Mesenchymal stem cell (in vitro differentiated cells and primary cell): ENCODE measurements around the gene TPPP.
A peak's percentile ranks its signal among the peaks of the same experiment; 100 is the strongest.

Experiments used
- DNase-seq: peaks from one replicate; pipeline ENCODE4 v3.0.0-alpha.2; 2013
- H2AFZ ChIP-seq: one replicate; pipeline ENCODE4 v1.6.1; 2013; ENCODE audit warnings: low read depth, mild to moderate bottlenecking, control low read depth, inconsistent platforms, low read length, moderate library complexity
- H2AK5ac ChIP-seq: 2 replicates; pipeline ENCODE4 v1.6.1; 2013; ENCODE audit warnings: low read length, moderate library complexity, mild to moderate bottlenecking, inconsistent platforms; ENCODE audit not compliant: severe bottlenecking
- H2BK120ac ChIP-seq: one replicate; pipeline ENCODE4 v1.6.1; 2013; ENCODE audit warnings: low read depth, mild to moderate bottlenecking, inconsistent platforms, low read length, moderate library complexity
- H2BK12ac ChIP-seq, 2 experiments: one replicate each; pipeline ENCODE4 v1.6.1; 2013; ENCODE audit warnings: inconsistent platforms in 2 of 2, low read length in 2 of 2, mild to moderate bottlenecking in 2 of 2, moderate library complexity in 2 of 2, control low read depth in 1 of 2
- H2BK15ac ChIP-seq: one replicate; pipeline ENCODE4 v1.6.1; 2013; ENCODE audit warnings: mild to moderate bottlenecking, low read depth, inconsistent platforms; ENCODE audit not compliant: poor library complexity, severe bottlenecking
- H2BK5ac ChIP-seq: 2 replicates; pipeline ENCODE4 v1.6.1; 2013; ENCODE audit warnings: low read depth, mild to moderate bottlenecking, low read length, control low read depth, inconsistent platforms; ENCODE audit not compliant: poor library complexity, severe bottlenecking
- H3K14ac ChIP-seq, 2 experiments: one replicate each; pipeline ENCODE4 v1.6.1; 2013; ENCODE audit warnings: inconsistent platforms in 2 of 2, low read length in 2 of 2, control low read depth in 1 of 2, mild to moderate bottlenecking in 1 of 2, moderate library complexity in 1 of 2
- H3K18ac ChIP-seq, 2 experiments: one replicate each; pipeline ENCODE4 v1.6.1; 2013; ENCODE audit warnings: inconsistent platforms in 2 of 2, low read length in 2 of 2, control low read depth in 1 of 2, low read depth in 1 of 2, mild to moderate bottlenecking in 1 of 2
- H3K23ac ChIP-seq, 2 experiments: one replicate each; pipeline ENCODE4 v1.6.1; 2013; ENCODE audit warnings: inconsistent platforms in 2 of 2, low read length in 2 of 2, mild to moderate bottlenecking in 2 of 2, moderate library complexity in 2 of 2, control low read depth in 1 of 2
- H3K27ac ChIP-seq: 2 replicates; pipeline ENCODE4 v1.5.1; 2013; ENCODE audit warnings: mild to moderate bottlenecking, moderate library complexity, low read length, control low read depth, inconsistent platforms; ENCODE audit not compliant: poor library complexity, severe bottlenecking
- H3K27me3 ChIP-seq, 2 experiments: 2 replicates each; pipeline versions ENCODE4 v1.6.1 to v1.7.0; 2013; ENCODE audit warnings: low read length in 2 of 2, mild to moderate bottlenecking in 2 of 2, moderate library complexity in 2 of 2, control low read depth in 1 of 2, inconsistent platforms in 1 of 2; ENCODE audit not compliant: control insufficient read depth in 1 of 2, insufficient read depth in 1 of 2
- H3K36me3 ChIP-seq, 2 experiments: 2 replicates each; pipeline versions ENCODE4 v1.6.1 to v1.7.0; 2013; ENCODE audit warnings: low read length in 2 of 2, control low read depth in 1 of 2, inconsistent platforms in 1 of 2, low read depth in 1 of 2, mild to moderate bottlenecking in 1 of 2; ENCODE audit not compliant: insufficient read depth in 2 of 2, control insufficient read depth in 1 of 2
- H3K4ac ChIP-seq, 2 experiments: one replicate each; pipeline ENCODE4 v1.6.1; 2013; ENCODE audit warnings: inconsistent platforms in 2 of 2, low read length in 2 of 2, mild to moderate bottlenecking in 2 of 2, moderate library complexity in 2 of 2, control low read depth in 1 of 2, low read depth in 1 of 2
- H3K4me1 ChIP-seq: 2 replicates; pipeline ENCODE4 v1.6.1; 2013; ENCODE audit warnings: low read depth, low read length, control low read depth; ENCODE audit not compliant: control insufficient read depth, insufficient read depth
- H3K4me2 ChIP-seq: 2 replicates; pipeline ENCODE4 v1.6.1; 2013; ENCODE audit warnings: low read length, mild to moderate bottlenecking, inconsistent platforms; ENCODE audit not compliant: poor library complexity, severe bottlenecking
- H3K4me3 ChIP-seq, 2 experiments: 2 replicates each; pipeline versions ENCODE4 v1.5.1 to v1.7.0; 2013; ENCODE audit warnings: low read length in 2 of 2, mild to moderate bottlenecking in 2 of 2, control low read depth in 1 of 2, low read depth in 1 of 2; ENCODE audit not compliant: insufficient read depth in 1 of 2
- H3K79me1 ChIP-seq: replicated peaks from 2 replicates; pipeline ENCODE4 v1.6.1; 2013; ENCODE audit warnings: mild to moderate bottlenecking, control low read depth, low read length, inconsistent platforms; ENCODE audit not compliant: poor library complexity, severe bottlenecking
- H3K9ac ChIP-seq: 2 replicates; pipeline ENCODE4 v1.7.0; 2013; ENCODE audit warnings: mild to moderate bottlenecking, low read length, moderate library complexity
- H3K9me3 ChIP-seq: 2 replicates; pipeline ENCODE4 v1.7.0; 2013; ENCODE audit warnings: mild to moderate bottlenecking, low read length; ENCODE audit not compliant: control insufficient read depth
- H4K8ac ChIP-seq: one replicate; pipeline ENCODE4 v1.6.1; 2013; ENCODE audit warnings: inconsistent platforms, mild to moderate bottlenecking, low read length, moderate library complexity
- H4K91ac ChIP-seq: one replicate; pipeline ENCODE4 v1.6.1; 2013; ENCODE audit warnings: mild to moderate bottlenecking, low read length, inconsistent platforms
- WGBS: methylation state at CpG from one replicate; pipeline ENCODE4 v1.1.7; 2013; ENCODE audit warnings: mixed read lengths; 5-methylcytosine and 5-hydroxymethylcytosine counted together

TPPP gene

DNA sequence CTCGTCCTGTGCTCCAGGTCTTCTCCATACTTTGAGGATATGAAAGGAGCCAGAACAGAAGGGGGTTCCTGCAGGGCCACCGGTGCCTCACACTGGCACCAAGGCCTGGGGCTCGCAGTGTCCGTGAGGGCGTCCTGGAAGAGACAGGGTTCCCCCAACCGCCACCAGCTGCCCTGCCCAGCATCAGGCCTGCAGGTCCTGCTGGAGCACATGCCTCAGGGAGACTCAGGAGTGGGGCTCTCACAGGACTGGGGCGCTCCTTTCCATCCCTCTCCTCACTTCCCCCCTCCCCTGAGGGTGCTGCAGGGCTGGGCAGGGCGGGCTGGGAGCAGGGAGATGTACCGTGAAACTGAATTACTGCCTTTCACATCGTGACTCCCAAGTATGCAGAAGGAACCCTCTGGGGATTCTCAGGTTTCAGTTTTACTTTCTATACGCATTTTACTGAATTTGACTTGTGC is 49.3 kb downstream of the TPPP start:
- Histone ChIP-seq H3K14ac (no peak overlapping the region), H2BK12ac (no peak overlapping the region), H3K4me3 (no peak overlapping the region), H3K9me3 (no peaks in the 10 kb centered on the region), H3K36me3 (peaks cover 19 to 79% of the 10 kb centered on the region in 2 experiments), H2BK5ac (no peak overlapping the region), H2AK5ac (no peak overlapping the region), H3K27me3 (no peaks in the 10 kb centered on the region), H3K79me1 (peaks cover 19% of the 10 kb centered on the region), H3K4me1 (no peaks in the 10 kb centered on the region), H2BK15ac (no peak overlapping the region), H3K9ac (no peak overlapping the region), H3K4me2 (no peak overlapping the region), H3K23ac (no peak overlapping the region), H3K4ac (no peak overlapping the region), H2BK120ac (no peak overlapping the region), H3K18ac (no peak overlapping the region), H4K91ac (no peak overlapping the region), H2AFZ (no peak overlapping the region), H3K27ac (no peak overlapping the region), H4K8ac (no peak overlapping the region)
- DNase-seq, result no peak
- 94% methylated on average over 11 of the region's 11 CpGs for WGBS

DNA sequence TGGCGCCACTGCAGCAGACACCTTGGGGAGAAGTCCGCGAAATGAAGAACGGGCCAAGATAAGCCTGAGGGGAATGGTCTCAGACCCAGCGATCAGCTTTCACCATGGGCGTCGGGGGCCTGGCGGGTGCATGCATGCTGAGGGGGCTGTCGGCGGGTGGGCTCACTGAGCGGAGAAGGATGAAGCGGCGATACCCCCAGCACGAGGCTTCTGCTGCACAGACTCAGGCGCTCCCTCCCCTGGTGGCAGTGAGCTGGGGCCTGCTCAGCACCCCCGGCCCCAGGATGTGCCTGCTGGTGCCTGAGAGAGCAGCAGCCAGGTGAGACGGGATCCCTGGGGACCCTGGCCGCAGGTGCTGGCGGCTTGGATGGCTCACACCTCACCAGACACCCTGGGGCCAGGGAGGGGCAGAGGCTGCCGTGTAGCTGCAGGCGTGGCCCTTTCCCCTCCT is 49.8 kb downstream of the TPPP start:
- Histone ChIP-seq H2BK15ac (no peak overlapping the region), H2BK120ac (no peak overlapping the region), H4K8ac (no peak overlapping the region), H3K4me3 (no peak overlapping the region), H3K9me3 (no peaks in the 10 kb centered on the region), H3K14ac (no peak overlapping the region), H4K91ac (no peak overlapping the region), H3K36me3 (peaks cover 19 to 83% of the 10 kb centered on the region in 2 experiments), H3K4me1 (no peaks in the 10 kb centered on the region), H3K79me1 (peaks cover 19% of the 10 kb centered on the region), H3K23ac (no peak overlapping the region), H3K9ac (no peak overlapping the region), H3K4me2 (no peak overlapping the region), H3K4ac (no peak overlapping the region), H3K18ac (no peak overlapping the region), H2BK5ac (no peak overlapping the region), H2AFZ (no peak overlapping the region), H3K27me3 (no peaks in the 10 kb centered on the region), H2BK12ac (no peak overlapping the region), H2AK5ac (no peak overlapping the region), H3K27ac (no peak overlapping the region)
- no peak for DNase-seq
- 95% methylated on average over 21 of the region's 21 CpGs for WGBS

DNA sequence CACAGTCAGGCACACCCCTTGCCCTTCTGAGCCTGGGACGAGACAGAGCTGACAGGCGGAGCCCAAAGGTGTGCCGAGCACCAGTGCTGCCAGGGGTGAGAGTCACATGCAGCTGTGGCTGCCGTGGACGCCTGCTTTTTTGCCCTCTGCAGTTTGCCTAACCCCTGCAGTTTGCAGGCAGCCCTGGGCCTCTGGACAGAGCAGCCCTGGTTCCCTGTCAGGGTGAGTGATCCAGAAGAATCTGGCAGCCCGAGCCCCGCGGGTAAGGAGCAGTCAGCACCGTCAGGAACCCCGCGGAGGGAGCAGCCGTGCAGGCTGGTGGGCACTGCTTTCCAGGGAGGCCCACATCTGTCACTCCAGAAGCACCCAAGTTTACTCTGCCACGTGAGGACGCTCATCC is 50.7 kb downstream of the TPPP start:
- no peaks in the 10 kb centered on the region for H3K9me3 ChIP-seq
- H3K4me2 ChIP-seq, result no peak overlapping the region
- no peak overlapping the region for H2AK5ac ChIP-seq
- 96% methylated on average over 14 of the region's 14 CpGs for WGBS
- no peak overlapping the region for H3K23ac ChIP-seq
- H3K4me3 ChIP-seq, result peak overlapping the region in 1 of 2 experiments; percentile 11
- DNase-seq, result no peak
- H3K36me3 ChIP-seq, result peaks cover 17 to 86% of the 10 kb centered on the region in 2 experiments
- H3K18ac ChIP-seq, result no peak overlapping the region
- H3K27ac ChIP-seq, result no peak overlapping the region
- no peak overlapping the region for H2BK12ac ChIP-seq
- H3K79me1 ChIP-seq, result peaks cover 19% of the 10 kb centered on the region
- H2BK120ac ChIP-seq, result no peak overlapping the region
- no peak overlapping the region for H2AFZ ChIP-seq
- no peaks in the 10 kb centered on the region for H3K4me1 ChIP-seq
- no peak overlapping the region for H3K4ac ChIP-seq
- no peak overlapping the region for H4K91ac ChIP-seq
- H3K27me3 ChIP-seq, result no peaks in the 10 kb centered on the region
- H4K8ac ChIP-seq, result no peak overlapping the region
- H2BK5ac ChIP-seq, result no peak overlapping the region
- H3K14ac ChIP-seq, result no peak overlapping the region
- no peak overlapping the region for H2BK15ac ChIP-seq
- H3K9ac ChIP-seq, result no peak overlapping the region

- Histone ChIP-seq H2AFZ (no peak overlapping the region), H3K9ac (no peak overlapping the region), H3K36me3 (peaks cover 21 to 84% of the 10 kb centered on the region in 2 experiments), H3K23ac (no peak overlapping the region), H3K27ac (no peak overlapping the region), H3K27me3 (no peaks in the 10 kb centered on the region), H2BK15ac (no peak overlapping the region), H4K91ac (no peak overlapping the region), H3K14ac (no peak overlapping the region), H2BK5ac (no peak overlapping the region), H3K18ac (no peak overlapping the region), H2AK5ac (no peak overlapping the region), H3K4me3 (no peak overlapping the region), H2BK120ac (no peak overlapping the region), H3K9me3 (no peaks in the 10 kb centered on the region), H2BK12ac (no peak overlapping the region), H3K4me1 (no peaks in the 10 kb centered on the region), H4K8ac (no peak overlapping the region), H3K4ac (no peak overlapping the region), H3K4me2 (no peak overlapping the region), H3K79me1 (peaks cover 8% of the 10 kb centered on the region)
- DNase-seq, result no peak
- WGBS, result 89% methylated on average over 14 of the region's 14 CpGs
Observed at GRCh38 chr5:641331-641765, 51.8 kb downstream of the TPPP start.
